ENCODE measurements around the gene EHF.
"Not testable (repeated sequence)": the region's sequence is repeated elsewhere in the genome, so short reads cannot be mapped to it uniquely, and the experiment has no call there.

EHF gene

GRCh38 chr11:34671946-34672345 lies 51.1 kb downstream of the EHF start:
- no peak for DNase-seq

GRCh38 chr11:34674038-34674437 lies 53.1 kb downstream of the EHF start:
- no peak for DNase-seq

GRCh38 chr11:34676227-34676626 lies 55.3 kb downstream of the EHF start:
- DNase-seq: no peak

GRCh38 chr11:34679681-34680080 lies 58.8 kb downstream of the EHF start:
- no peak for DNase-seq

- DNase-seq: no peak
Observed at GRCh38 chr11:34680206-34680605, 59.3 kb downstream of the EHF start.

- DNase-seq: no peak
Observed at GRCh38 chr11:34680918-34681586, 60.2 kb downstream of the EHF start.

GRCh38 chr11:34682825-34683224 lies 61.9 kb downstream of the EHF start:
- no peak for DNase-seq

- DNase-seq: no peak
Observed at GRCh38 chr11:34683396-34683795, 62.5 kb downstream of the EHF start.

- no peak for DNase-seq
Observed at GRCh38 chr11:34685864-34686263, 65.0 kb downstream of the EHF start.

GRCh38 chr11:34692299-34692698 lies 71.4 kb downstream of the EHF start:
- not testable (repeated sequence) for DNase-seq

GRCh38 chr11:34696862-34697261 lies 76.0 kb downstream of the EHF start:
- DNase-seq: no peak

GRCh38 chr11:34706709-34707461 lies 86.0 kb downstream of the EHF start:
- no peak for DNase-seq

GRCh38 chr11:34707462-34707840 lies 86.6 kb downstream of the EHF start:
- DNase-seq: no peak

Measured in SHP77 (cell line).